Middle frontal gyrus (tissue), 1 donor: ENCODE results near the gene COMP.

Experiments used
- DNase-seq: peaks from one replicate; pipeline ENCODE4 v3.0.0-alpha.2; 2015; ENCODE audit warnings: low spot score; ENCODE audit errors: extremely low spot score

COMP gene

DNA sequence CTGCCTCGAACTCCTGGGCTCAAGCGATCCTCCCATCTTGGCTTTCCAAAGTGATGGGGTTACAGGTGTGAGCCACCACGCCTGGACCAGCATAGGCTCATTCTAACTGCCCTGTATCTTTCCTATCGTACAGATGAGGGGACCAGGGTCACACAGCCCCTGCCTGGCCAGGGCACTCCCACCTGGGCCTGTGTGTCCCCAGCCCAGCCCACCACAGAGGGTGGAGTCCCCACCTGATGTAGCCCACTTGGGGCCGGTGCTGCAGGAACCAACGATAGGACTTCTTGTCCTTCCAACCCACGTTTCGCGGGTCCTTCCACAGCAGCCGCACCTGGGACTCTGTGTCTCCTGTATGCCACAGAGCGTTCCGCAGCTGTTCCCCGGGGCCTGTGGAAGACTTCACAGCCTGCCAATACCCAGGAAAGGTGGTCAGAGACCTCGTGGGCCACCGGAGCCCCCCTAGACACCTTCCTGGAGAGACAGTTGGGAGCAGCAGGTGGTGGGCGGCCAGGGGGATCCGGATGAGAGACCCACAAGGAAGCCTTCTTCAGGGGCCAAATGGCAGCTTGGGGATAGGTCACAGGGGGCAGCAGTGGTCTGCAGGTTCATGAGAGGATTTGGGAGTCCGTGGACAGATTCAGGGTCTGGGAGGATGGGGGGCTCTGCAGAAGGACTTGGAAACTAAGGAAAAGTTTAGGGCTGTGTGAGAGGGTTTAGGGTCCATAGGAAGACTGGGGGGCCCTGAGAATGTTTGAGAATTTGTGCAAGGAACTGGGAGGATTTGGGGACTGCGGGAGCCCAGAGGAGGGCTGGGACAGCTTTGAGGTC lies 6.9 kb downstream of the COMP start:
- DNase-seq = no peak

DNA sequence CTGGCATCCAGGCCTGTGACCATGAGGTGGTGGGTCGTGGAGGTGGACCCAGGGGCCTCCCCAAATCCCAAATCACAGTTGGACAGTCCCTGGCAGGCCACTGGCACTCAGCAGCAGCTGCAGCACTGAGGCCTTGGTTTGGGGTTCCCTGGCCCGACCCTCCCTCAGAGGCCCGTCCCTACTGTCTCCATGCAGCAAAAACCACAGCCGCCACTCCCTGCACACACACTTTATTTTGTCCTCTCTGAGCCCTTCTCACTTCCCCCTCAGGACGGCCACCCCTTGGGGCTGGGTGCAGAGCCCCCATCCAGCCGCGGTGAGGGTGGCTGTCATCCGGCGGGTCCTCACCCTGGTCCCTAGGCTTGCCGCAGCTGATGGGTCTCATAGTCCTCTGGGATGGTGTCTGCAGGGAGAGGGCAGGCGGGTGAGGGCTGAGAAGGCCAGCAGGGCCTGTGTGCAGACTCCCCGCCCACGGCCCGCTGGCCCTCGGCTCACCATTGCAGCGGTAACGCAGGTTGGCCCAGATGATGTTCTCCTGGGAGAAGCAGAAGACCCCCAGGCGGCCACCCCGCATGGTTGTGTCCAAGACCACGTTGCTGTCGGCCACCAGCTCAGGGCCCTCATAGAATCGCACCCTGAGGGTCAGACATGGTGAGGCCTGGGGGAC lies 8.4 kb downstream of the COMP start:
- DNase-seq = no peak

DNA sequence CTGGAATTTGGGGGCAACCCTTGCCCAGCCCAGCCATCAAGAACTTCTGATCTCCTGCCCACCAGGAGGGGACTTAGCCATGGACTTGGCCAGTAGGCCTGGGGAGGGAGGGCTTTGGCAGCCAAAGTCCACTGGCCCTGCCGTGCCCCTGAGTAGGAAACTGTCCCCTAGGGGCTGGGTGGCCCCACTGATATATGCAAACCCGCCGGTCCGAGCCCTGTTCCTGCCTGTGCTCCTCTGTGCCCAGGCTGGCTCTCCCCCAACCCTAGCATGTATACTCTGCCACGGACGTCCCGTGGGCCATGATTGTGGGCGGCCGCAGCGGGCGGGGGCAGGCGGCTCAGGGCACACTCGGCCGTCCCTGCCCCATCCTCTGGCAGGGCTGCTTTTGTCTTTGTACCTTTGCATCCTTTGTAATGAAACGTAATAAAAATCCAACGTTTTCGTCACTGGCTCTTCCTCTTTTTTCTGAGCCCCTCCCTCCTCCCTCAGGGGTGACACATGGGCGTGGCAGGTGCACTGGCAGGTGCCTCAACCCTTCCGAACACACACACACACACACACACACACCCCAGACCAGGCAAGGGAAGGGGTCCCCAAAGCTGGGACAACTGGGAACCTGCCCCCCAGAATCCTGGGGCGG lies 9.1 kb downstream of the COMP start:
- no peak for DNase-seq

DNA sequence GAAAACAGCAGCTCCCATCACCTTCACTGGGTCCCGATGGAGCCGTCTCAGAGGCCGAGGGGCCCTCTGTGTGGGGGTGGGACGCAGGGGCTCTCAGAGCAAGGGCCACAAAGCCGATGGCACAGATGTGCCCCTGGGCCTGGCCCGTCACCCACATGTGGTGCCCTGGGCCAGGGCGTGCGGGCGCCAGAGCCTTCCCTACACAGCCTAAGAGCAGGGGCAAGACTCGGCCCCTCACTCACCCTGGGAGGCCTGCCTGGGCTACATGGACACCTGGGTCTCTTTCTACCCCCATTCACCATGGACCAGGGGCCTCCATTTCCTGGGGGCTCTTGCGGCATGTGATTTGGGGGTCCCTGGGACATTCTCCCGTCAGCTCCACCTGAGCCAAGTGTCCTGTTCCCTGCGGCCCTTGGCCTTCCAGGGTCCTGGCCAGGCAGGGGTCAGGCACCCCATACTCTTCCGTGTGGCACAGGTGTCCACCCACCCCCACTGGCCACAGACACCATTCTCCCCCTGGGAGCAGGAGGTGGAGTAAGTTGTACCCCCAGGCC lies 10.0 kb downstream of the COMP start:
- DNase-seq = no peak

DNA sequence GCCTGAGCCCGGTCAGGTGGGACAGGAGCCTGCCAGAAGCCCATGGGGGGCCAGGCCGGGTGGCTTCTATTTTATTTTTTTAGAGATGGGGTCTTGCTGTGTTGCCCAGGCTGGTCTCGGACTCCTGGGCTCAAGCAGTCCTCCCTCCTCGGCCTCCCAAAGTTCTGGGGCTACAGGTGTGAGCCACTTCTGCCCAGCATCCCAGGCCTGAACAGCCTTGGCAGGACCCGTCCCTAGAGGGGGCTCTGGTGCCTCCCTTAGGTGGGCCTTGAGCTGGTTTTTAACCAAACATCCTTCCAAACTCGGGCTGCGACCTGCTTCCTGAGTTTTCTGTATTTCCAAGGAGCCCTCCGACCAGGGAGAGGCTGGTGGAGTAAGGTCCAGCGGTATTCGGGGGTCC lies 10.5 kb downstream of the COMP start:
- no peak for DNase-seq

DNA sequence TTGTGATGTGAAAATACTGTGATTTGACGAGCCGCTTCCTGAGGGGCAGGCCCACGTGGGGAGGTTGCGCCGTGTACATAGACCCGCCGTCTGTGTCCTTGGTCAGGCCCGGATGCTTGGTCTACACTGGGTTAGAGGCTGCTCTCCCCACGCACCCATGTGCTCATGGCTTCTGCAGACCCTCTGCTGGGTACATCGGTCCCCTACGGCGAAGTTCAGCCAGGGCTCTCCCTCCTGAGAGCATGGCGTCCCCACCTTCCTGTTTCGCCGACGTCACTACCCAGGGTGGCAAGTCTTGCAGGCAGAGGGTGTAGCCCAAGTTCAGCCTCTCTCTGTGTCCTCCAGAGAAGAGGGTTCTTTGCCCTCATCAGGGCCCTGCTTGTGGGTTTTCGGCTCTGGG lies 11.0 kb downstream of the COMP start:
- no peak for DNase-seq

DNA sequence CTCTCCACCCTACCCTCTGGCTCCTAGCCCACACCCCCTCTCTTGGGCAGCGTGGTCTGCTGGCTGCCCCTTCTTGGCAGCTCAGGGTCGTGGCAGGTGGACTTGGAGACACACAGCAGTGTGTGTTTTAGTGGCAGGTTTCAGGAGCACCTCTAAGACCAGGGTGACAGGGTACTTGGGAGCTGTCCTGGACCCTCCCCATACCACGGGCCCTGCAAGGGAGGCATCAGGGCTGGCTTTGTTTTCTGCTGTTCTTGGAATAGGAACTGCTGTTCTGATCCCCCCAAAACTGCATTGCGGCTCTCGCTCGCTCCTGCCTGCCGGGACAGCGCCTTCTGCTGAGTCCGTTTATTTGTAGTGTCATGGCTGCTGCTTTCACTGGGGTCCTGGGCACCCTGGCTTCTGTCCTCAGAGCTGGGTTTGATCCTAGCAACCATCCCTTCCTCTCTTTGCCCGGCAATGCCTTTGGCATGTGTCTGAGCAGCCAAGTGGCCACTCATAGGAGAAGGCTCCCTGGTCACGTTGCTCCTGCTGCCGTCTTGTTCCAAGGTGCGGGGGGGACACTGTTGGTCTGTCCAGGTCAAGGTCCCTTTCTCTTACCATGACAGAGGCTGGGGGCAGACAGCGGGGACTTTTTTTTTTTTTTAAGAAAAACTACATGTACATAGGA lies 12.1 kb downstream of the COMP start:
- no peak for DNase-seq

DNA sequence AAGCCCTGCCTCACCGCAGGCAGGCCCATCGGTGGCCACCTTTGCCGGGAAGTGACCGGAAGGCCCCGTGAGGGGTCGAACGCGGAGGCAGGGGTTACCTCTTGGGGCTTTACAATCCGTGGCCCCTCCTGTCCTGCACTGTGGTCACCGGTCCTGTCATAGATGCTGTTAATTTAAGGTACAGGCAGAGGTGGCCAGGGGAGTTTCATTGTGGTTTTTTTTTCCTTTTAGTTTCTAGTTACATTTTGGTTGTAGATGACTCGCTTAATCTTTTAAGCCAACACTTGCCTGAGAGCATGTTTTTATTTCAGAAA lies 13.1 kb downstream of the COMP start:
- no peak for DNase-seq

DNA sequence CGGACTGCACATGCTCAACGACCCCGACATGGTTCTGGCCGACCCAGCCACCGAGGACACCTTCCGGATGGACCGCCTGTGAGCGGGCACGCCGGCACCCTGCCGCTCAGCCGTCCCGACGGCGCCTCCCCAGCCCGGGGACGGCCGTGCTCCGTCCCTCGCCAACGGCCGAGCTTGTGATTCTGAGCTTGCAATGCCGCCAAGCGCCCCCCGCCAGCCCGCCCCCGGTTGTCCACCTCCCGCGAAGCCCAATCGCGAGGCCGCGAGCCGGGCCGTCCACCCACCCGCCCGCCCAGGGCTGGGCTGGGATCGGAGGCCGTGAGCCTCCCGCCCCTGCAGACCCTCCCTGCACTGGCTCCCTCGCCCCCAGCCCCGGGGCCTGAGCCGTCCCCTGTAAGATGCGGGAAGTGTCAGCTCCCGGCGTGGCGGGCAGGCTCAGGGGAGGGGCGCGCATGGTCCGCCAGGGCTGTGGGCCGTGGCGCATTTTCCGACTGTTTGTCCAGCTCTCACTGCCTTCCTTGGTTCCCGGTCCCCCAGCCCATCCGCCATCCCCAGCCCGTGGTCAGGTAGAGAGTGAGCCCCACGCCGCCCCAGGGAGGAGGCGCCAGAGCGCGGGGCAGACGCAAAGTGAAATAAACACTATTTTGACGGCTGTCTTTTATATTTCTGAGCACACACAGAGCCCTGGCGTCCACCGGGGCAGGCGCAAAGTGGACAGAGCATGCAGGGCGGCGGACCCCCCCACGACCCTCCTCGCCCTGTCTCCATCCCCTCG lies 13.6 kb downstream of the COMP start:
- DNase-seq = no peak

DNA sequence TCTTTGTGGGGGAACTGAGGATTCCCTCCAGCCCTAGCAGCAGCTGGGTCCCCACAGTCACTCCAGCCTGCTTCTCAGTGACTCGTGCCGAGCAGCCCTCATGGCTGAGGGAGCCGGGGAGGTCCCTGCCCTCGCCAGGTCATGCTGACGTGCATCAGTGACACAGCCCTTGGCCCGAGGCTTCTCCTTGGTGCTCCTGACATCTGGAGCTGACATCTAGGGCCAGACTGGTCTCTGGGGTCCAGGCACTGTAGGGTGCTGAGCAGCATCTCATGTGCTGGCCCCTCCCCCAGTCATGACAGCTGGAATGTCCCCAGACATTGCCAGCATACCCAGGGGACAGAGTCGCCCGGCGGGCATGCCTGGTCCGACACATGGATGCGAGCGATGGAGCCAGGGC lies 14.4 kb downstream of the COMP start:
- DNase-seq = no peak

DNA sequence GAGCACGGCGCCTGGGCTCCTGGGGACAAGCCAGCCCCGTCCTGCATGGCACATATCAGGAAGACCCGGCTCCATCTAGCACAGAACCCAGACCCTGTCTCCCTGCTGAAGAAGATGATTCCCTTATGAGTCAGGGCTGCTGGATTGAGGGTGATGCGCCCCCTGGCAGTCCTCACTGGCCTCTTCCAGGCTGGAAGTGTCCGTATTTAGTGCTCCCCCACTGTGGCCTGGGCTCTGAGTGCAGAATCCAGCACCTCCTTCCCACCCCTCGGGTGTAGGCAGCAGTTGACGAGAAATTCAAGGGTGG lies 14.9 kb downstream of the COMP start:
- no peak for DNase-seq

DNA sequence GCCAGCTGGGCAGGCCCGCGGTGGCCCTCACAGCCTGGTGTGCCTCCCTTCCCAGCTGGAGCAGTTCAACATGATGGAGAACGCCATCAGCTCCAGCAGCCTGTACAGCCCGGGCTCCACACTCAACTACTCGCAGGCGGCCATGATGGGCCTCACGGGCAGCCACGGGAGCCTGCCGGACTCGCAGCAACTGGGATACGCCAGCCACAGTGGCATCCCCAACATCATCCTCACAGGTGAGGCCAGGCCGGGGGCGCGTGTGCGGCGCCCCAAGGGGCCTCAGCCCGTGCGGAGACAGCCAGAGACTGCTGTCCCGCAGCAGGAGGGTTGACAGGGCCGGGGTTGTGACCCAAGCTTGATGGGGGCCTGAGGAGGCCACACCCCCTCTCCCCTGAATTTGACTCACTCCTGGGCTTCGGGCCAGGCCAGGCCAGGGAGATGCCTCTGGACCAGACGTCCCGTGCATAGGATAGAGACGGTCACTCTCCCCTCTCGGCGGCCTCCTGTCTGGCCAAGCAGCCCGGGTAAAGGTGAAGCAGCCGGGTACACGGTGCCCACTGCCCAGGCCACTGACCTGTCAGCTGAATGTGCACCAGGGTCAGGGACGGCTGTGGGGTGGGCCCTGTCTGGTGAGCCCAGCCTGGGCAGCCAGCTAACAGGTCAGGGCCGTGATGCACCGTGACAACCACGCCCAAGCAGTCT lies 15.4 kb downstream of the COMP start:
- DNase-seq = no peak

DNA sequence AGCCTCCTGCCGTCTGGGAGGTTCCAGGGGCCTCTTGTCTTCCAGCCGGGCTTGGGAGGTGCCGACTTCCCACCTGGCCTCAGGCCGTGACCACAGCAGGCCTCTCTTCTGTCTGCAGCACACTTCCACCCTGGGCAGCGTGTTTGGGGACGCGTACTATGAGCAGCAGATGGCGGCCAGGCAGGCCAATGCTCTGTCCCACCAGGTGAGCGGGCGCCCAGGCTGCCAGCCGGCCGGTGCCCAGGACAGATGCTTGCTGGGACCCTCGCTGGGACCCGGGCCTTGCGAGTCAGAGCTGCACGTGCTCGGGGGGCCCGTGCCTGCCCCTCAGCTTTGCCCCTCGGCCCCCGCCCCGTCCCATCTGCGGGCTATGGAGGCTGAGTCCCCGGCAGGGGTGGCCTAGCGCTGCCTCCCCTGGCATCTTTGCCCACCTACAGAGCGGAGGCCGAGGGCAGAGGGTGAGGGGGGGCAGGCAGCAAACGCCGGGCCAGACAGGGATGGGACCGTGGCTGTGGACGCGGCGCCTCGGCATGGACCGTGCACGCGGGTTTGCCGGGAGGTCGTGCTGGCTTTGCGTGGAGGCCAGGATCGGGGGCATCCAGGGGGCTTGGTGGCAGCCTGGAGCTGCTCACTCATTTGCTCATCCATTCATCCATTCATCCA lies 16.2 kb downstream of the COMP start:
- no peak for DNase-seq

DNA sequence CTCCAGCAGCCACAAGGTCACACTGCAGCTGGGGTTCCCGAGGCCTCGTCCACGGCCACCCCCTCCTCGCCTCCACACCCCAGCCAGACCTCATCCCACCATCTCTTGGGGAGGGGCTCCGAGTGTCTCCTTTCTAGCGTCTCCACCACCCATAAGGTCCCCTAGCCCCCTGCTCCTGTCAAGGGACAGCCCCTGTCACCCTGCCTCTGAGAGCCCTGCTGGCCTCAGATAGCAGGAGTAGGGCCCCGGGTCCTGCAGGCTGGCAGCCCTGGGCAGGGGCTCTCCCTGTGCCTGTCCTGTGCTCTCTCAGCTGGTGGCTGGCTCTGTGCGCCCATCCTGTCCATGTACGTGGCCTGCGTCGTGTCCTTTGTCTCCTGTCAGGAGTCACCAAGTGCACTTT lies 17.0 kb downstream of the COMP start:
- DNase-seq = no peak

DNA sequence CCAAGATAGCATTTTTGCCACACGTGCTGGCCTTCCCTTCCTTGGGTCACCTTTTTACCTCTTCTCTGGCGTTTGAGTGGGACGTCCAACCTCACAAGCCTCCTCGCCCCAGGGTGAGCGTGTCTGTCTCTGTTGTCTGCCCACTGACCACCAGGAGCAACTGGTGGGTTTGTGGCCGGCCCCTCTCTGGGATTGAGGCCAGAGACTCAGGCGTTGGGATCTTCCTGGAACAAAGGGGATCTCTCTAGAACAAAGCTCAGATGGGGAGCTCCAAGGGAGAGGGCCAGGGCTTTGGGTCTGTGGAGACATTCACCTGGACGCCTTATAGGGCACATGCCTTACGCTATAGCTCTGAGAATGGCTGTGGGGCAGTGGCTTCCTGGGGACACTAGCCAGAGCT lies 17.4 kb downstream of the COMP start:
- DNase-seq = no peak

DNA sequence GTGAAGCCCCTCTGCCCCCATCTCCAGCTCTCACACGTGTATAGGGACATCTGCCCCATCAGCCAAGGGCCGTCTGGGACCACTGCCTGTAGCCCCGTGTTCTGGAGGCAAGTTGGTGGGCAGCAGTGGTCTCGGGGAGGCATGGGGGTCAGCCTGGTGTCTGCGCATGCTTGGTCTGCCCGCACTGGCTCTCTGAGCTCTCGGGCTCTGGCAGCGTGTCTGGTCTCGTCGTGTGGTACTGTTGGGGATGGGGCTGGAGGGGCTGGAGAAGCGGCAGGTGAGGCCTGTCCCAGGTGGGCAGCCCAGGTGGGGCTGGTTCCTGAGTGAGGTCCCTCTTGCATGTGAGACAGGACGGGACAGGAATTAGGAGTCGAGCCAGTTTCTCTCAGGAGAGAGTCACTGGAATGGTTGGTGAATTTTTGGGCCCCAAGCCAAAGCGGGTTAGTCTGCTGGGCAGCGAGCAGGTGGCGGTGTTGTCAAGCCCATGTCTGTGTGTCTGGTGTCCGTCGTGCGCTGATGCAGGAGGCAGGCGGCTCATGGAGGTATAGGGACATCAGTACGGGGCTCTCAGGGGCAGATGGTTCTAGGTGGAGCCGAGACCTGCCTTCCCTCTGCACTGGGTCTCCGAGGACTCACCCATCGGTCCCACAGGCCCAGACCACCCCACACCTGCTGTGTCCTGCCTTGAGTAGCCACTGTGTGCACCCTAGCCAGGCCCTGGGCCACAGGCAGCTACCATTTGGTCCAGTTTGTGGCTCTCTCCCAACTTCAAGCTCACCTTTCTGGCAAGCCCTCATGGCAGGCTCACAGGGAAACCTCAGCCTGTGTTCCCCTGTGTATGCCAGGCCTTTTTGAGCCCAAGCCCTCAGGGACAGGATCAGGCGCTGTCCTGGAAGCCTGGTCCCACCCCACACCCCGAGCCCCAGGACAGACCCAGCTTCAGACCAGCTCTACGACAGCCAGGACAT lies 18.2 kb downstream of the COMP start:
- no peak for DNase-seq

DNA sequence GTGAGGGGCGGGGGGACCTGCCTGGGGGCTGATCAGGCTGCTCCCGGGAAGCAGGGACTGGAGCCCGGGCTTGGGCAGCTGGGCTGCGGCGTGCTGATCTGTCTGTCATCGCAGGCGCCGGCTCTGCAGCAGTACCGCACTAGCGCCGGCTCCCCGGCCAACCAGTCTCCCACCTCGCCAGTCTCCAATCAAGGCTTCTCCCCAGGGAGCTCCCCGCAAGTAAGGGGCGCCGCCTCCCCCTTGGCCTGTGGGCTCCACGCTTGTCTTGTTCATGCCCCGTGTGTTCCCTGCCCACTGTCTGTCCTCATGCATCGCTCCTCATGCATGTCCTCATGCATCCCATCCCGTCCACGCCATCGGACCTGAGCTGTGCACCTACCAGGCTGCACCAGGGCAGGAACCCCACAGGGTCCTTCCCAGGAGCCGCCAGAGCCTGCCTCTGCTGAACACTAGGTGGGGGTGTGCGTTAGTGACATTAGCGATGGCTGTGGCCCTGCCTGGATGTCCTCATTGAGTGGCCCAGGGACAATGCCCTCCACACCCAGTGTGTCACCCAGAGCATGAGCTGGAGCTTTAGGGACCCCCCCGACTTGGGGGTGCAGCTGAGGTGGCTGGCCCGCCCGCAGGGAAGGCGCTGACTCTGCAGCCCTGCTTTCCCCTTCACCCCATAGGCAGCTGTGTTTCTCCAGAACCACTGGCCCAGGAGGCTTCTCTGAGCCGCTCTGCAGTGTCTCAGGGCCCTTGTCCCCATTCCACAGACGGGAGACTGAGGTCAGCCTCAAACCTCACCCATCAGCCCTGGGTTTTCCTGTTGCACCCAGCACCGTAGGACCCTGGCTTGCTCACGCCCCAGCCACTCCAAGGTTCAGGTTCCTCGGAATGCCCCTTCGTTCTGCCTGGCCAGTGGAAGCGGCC lies 19.5 kb downstream of the COMP start:
- DNase-seq = no peak
